ENCODE measurements around the gene CD247.

The CD247 gene

DNA sequence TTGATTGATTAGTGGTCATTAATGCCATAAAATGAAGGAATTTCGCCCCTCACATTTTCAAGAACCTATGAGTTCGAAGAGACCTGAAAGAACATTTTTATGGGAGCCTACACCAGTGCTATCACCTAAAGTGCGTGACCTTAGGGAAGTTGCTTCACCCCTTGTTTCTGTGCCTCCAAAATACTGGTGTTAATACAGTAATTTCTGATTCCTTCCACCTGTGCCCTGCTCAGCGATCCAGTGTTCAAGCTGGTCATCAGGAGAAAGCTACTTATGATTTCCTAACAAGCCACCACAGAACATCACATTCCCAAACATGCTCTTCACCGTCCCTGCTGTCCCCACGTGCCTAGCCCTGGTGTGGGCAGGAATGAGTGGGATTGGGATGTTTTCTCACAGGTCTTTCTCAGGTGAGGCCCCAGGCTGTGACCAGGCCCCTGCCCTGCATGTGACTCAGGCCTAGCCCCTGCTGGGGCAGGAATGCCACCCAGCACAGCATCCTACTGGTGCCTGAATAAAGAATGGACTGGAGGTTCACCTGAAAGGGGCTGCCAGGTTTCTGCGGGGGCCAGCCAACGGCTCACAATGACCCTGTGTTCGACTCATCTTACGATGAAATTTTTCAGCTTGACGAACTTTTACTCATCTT lies 60.3 kb downstream of the CD247 start:
- DNase-seq: no peak

- DNase-seq: no peak
Measured at GRCh38 chr1:167456926-167457325, 61.4 kb downstream of the CD247 start.

DNA sequence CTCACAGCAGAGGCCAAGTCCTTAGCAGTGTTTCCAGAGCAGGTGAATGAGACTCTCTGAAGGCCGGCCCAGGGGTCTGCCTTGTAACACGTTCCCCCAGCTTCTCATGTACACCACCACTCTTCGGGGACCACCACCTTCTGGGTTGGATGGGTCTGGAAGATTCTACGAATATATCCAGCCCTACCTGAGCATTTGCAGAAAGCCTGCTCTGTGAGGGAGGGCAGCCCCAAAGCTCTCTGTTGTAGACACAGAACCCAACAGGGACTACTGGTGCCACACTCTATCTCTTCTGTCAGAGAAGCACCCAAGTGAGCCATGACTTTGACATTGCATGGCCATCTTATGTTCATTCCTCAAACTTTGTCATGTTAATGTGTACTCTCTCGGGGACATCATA lies 61.8 kb downstream of the CD247 start:
- DNase-seq: no peak

GRCh38 chr1:167455786-167456446 lies 62.4 kb downstream of the CD247 start:
- DNase-seq: peak; percentile 56 to 70

- DNase-seq: peak; percentile 74 to 85
Measured at GRCh38 chr1:167454894-167455785, 63.2 kb downstream of the CD247 start.

DNA sequence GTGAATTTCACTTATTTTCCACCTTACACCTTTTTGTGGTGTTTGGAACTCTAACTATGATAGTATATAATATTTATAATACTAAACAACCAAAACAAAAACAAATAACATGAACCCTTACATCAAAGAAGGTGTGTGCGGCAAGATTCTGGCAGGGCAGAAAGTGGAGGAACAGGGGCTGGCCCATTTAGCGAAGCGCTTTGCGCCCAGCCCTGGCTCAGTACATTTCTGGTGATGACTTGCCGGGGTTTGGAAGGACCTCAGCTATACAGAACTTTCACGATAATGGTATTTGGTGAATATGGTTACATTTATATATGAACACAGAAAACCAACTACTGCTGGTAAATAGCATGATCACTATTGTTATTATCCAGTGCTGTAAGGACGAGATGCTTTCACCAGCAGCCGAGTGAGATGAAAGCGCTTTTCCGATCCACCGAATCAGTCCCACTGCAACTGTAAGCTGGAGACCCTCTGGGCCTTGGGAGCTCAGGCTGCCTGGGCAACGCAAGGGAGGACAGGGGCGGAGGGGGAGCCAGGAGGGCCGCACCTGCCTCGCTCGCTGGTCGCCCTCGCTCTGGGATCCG lies 63.9 kb downstream of the CD247 start:
- DNase-seq: peak in 1 of 2 donors; percentile 48

DNA sequence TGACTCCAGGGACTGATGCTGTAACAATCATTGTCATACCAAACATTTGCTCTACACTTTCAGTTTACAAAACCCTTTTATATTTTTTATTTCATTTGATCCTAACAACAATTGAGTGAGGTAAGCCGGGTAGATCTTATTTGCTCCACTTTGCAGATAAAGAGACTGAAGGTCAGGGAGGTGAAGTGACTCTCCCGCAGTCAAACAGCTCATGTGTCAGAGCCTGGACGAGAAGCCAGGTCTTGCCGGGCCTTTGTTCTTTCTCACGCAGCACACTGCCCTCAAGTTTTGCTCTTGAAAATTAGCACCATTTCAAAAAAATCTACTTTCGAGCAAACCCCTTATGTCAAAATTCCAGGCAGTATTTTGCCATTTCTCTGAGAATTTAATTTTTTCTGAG lies 65.2 kb downstream of the CD247 start:
- DNase-seq: no peak

DNA sequence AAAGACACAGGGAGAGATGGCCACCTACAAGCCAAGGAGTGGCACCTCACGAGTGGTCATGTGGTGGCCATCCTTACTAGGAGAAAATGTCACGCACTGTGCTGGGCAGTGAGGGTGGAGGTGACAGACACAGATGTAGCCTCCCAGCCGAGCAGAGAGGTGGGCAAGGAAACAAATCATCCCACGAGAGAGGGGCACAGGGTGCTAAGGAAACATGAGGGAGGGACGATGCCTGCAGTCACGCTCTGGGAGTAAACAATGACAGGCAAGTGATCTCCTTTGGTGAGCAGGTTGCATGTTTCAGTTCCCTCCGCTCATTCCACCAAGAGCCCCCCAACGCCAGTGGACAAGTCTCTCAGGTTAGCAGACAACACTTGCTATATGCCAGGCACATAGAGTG lies 65.8 kb downstream of the CD247 start:
- DNase-seq: no peak

DNA sequence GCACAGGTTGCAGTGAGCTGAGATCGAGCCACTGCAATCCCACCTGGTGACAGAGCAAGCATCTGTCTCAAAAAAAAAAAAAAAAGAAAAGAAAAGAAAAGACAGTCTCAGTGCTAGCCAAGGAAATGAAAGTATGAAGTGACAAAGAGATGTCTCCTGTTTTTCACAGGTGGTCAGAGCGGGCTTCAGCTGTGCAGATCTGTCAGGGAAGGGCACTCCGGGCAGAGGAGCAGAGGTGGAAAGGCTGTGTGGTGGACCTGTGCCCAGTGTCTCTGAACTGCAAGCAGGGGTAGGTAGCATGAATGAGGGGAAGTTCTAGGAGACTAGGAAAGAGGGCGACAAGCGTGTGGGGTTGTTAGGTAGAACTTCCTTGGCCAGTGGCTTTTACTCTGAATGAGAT lies 67.5 kb downstream of the CD247 start:
- DNase-seq: peak in 1 of 2 donors; percentile 50

DNA sequence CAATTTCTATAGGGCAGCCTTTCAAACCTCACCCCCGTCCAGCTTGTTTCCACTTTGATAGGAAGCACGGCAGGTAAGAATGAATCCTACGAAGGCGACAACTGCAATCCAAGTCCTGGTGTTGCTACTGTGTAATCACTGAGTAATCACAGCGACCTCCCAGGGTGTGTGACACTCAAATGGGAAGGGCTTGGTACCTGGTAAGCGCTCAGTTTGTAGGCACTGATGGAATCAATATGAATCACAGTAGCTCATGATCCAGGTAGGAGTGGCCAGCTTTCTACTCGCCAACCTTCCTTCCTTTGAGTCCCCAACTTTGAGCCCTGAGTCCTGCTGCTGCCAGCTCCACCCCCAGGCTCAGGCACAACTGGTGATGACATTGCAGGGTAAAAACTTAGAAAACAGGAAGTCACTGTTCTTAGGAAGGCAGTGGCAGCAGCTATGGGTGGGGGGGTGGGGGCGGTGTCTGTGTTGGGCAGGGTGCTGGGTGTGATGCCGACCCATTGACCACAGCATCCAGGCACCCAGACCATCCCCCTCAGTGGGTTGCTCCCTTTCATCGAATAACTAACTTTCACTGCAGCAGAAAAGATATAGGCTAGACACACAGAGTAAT lies 70.7 kb downstream of the CD247 start:
- peak; percentile 81 to 83 for DNase-seq

GRCh38 chr1:167446966-167447365 lies 71.4 kb downstream of the CD247 start:
- DNase-seq: peak in 1 of 2 donors; percentile 39

DNA sequence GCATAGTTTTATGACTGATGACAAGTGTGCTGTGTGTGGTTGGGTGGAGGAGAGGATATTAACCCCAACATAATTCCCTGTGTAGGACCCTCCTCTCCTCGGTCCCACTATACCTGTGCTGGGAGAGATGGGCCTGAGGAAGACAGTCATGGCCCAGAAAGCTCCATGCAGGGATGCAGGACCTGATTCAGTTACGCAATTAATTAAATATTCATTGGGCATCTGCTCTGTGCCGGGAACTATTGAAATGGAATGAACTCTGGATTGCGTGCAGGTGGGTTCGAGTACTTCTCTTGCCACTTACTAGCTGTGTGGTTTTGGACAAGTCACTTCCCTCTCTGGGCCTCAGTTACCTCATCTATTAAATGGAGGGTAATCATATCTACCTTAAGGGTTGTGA lies 74.6 kb downstream of the CD247 start:
- DNase-seq: no peak

GRCh38 chr1:167442854-167443565 lies 75.3 kb downstream of the CD247 start:
- DNase-seq: no peak

DNA sequence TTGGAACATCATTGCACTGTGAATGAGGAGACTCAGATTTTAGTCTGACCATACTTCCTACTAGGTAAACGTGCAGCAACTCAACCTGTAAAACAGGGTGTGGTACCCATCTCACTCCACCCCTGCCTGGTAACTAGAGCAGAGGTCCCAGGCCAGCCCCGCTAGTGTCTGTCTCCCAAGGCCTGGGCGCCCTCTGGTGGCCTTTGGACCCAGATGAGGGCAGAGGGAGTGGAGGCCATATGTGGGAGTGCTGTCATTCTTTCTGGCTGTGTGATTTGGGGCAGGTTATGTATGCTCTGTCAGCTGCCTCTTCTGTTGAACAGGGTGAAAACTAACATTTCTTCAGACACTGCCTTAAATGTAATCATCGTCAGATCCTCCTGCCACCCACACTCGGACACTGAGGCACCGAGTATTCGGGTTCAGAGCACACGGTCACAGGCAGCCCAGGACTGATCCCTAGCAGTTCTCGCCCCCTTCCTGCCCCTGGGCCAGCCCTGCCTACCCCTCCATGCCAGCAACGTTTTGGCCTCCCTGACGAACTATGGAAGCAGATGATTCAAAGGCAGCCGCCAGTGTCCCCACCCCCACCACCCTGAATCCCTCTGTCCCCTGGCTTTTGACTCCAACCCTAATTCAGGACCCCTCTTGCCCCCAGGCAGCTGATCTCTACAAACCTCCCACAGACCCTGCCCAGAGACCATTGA lies 76.0 kb downstream of the CD247 start:
- peak; percentile 86 to 90 for DNase-seq

DNA sequence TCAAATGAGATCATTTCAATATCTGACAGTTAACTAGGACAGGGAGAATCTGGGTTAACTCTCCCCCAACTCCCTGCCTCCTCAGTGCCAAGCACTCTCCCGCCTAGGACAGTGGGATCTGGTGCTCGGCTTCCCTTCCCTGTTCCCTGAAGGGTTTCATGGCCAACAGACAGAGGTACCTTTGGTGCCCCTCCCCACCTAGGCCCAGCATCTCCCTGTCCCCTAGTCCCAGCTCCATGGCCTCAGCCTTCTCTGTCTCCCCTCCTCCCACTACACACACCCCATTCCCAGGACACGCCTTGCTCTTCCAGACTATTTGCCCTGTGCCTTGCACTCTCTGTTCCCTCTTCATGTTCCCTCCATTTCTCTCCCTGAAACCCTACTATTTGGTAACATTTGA lies 77.1 kb downstream of the CD247 start:
- DNase-seq: no peak

- no peak for DNase-seq
Measured at GRCh38 chr1:167440776-167441175, 77.6 kb downstream of the CD247 start.

DNA sequence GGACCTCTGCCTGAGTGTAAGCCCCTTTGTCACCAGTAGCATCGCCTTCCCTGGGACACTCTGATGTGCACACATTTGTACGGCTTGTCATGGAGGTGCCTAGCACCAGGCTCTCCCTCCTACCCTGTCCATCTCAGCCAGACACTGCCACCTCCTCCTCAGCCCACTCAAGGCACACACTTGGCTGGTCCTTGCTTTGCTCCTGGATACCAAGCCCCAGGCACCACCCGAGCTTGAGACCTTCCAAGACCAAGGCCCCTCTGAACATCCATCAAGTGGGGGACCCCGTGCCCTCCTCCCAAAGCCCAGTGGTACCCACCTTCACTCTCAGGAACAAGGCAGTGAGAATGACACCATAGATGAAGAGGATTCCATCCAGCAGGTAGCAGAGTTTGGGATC lies 78.0 kb downstream of the CD247 start:
- no peak for DNase-seq

GRCh38 chr1:167439301-167439988 lies 78.9 kb downstream of the CD247 start:
- DNase-seq: no peak

DNA sequence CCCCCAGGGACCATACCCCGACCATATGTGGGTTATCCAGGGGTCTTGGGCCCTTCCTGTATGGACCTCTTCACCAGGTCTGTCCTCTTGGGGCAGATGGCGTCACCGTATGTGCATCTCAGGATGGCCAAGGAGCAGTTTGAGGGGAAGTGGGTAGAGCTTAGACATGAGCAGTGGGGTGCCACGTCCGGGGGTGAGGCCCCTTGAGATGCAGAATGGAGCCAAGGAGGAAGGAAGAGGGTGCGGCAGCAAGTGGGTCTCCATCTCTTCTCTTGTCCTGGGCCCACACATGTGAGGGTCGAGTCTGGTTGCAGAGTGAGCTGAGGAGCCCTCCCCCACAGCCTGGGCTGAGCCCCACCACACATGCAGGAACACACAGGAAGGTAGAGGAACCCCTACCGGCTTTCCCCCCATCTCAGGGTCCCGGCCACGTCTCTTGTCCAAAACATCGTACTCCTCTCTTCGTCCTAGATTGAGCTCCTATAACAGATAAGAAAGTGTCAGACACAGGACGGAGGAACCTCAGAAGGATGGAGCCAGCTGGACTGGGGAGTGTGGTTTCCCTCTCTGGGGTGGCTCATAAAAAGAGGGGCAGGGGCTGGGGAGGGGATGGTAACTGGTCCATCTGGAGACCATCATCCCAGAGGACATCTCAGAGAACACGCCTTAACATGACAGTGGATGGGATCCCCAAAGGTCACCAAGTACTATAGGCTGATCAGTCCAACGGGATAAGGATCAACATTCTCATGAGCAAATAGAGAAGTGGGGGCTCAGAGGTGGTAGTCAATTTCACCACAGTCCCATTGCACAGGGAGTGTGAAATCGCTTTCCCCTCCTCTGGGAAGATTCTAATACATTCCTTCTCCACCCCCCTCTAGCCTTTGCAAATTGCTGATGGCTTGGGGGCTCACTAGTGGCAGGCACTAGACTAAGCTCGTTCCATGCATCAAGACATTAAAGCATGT lies 79.9 kb downstream of the CD247 start:
- DNase-seq: peak; percentile 20 to 48

DNA sequence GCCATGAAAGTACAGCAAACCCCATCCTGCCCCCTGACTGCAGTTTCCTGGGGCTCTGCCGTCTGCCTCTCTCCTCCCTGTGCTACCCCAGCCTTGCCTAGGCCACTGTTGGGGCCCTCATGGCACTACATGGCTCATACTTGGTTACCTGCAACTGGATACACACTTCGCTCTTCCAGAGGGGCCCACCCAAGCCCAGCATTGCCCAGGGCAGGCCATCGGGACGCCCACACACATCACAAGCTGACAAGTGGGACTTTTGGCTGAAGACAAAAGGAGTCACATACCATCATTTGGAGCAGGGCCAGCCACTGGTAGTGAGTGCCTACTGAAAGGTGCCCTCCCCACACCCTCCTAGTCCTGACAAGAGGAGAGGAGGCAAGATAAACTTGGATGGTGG lies 82.8 kb downstream of the CD247 start:
- no peak for DNase-seq
